GM19328 (cell line): Measurements from ENCODE around the gene COX10.
"Not testable (repeated sequence)": the region's sequence is repeated elsewhere in the genome, so short reads cannot be mapped to it uniquely, and the experiment has no call there.

Source experiments
- ATAC-seq: cut with Tn5 transposase; IDR thresholded peaks from one replicate; pipeline ENCODE4 v1.9.1; 2021; ENCODE audit warnings: mild to moderate bottlenecking, moderate library complexity; ENCODE audit not compliant: unreplicated experiment

COX10 gene

DNA sequence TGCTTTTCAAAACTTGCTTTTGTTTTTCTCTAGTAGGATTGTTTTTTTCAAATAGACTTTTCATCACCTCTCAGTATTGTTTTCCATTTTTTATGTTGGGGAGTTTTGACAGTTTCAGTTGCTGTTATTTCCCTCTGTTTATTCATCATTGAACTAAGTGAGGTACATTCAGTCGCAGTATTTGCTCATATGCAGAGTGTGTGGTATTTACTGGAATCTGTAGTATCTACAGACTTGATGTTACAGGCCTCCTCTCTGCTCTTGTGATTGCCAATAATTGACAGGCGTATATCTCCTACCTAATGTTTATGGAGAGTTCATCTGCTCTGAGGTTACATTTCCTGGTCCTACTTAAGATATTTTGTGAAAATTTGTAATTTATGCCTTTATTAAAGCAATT, 49.6 kb downstream of the COX10 start:
- ATAC-seq = no peak

DNA sequence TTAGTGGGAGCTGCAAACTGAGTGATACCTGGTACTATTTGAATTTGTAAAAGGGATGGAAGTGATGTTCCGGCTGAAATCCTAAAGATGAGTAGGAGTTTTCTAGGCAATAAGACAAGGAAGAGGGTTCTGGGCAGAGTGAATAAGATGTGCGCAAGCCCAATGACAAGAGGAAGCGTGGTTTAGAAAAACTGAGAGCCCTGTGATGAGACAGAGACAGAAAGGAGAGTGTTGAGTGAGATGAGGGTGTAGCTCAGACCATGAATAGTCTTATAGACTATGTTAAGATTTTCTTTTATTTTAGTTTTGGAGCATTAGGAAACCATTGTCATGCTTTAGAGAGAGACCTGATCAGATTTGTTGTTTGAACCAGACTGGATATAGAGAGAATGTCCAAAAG, 50.2 kb downstream of the COX10 start:
- no peak for ATAC-seq

DNA sequence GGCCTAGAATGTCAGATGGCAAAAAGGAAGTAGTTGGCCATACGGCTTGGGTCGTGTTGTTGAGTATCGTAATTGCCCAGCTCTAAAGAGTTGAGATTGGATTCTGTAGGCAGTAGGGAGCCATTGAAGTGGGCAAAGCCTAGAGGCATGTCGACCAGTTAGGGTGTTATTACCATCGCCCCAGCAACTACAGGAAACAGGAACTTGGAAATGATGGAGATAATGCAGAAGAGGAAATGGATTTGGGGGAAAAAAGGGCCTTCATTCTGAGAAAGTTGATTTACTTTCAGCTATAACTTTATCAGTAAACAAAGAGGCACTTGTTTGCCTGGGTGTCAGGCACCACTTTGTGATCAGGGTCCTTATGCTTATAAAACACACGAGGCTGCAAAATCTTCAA, 52.6 kb downstream of the COX10 start:
- ATAC-seq = no peak

DNA sequence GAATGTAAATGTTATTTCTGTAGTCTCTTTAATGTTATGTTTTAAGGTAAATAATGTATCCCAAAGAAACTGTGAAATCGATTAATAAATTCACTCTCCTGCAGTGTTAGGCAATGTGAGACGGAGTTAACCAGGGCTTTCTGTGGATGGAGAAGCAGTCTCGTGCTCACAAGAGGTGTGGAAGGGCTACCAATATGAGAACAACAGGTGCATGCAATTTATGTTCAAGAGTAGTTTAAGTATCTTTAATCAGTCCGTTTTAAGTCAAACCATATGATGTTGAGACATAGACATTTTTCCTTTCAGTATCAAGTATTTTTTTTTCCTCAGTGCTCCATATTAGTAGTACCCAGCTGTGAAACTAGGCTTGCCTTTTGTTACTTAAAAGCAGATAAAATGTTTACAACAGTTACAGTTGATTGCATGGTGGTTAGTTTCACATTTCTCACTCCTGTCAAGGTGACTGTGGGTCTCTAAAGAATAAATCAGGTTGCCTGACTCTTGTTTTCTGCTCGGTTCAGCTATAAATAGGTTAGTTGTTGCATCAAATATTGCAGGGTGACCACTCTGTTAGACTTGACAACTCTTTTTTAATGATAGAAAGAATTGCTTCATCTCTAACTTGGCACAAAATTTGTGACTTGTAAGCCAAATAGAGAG, 54.4 kb downstream of the COX10 start:
- no peak for ATAC-seq

DNA sequence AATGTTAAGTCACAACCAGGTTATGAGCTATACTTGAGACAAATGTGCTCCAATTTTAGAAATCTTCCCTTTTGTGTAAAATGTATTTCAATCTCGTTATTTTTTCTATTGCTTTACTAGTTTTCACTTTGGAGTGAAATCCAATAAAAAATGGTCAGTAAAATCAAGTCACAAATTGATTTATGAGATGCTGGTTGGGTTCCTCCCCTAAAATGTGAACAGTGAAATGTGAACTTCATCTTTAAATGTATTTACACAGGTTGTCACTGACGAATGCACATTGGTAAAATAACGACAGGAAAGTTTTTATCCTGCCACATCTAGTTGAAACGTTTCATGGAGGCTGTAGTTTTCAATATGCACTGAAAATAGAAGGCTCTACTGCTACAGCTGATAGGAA, 55.5 kb downstream of the COX10 start:
- no peak for ATAC-seq

DNA sequence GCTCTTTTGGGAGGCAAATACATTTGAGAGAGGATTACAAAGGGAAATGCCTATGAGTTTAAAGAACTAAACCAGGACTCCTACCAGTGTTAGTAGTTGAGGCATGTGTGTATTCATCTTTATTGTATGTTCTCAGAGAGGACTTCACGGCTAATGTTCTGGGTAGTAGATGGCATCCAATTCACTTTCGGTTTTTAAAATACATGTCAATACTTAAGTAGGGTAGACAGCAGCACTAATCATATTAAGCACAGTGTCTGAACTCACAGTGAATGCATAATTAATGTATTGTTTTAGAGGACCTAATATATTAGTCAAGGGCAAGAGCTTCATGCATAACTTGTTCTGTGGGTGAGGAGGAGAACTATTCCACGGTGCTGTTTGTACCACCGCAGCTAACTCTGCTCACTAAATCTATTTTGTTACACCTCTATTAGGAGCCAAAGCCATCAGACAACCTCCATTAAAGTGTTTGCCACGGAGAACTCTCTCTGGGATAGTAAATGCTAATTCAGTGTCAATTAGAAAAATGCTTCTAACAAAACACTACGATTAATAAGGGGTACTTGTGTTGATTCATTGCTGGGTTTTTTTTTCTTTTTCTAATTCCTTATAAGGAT, 56.3 kb downstream of the COX10 start:
- ATAC-seq = no peak

DNA sequence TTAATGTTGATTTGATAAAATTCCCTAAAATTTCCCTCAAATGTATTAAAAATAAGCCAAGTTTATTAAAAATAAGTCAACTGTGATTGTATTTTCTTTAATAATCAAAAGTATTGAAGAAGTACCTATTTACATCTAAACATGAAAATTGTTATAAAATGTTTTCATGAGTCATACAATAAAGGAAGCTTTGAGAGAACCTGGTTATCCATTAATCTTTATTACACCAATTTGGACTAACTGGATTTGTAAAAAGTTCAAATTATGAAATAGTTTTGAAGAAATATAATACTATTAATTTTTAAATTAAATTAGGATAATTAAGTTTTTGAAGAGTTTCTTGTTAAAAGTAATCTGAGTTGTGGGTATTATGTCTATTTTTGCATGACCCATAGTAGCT, 63.8 kb downstream of the COX10 start:
- ATAC-seq = no peak

DNA sequence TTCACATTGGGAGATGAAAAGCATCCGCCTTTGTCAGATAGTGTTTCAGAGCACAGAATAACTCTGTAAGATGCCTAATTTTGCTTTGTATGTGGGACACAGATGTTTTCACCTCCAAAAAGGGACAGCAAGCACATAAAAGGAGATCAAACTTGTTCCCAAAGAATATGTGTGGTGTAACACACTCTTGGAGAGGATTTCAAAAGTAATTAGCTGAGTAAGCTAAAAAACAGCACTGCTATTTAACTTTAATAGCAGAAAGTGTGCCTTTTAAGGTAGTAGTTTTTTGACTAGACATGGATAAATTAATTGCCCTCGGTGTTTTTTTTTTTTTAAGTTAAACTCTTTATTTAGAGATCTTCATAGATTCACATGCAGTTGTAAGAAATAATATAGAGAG, 65.2 kb downstream of the COX10 start:
- no peak for ATAC-seq

DNA sequence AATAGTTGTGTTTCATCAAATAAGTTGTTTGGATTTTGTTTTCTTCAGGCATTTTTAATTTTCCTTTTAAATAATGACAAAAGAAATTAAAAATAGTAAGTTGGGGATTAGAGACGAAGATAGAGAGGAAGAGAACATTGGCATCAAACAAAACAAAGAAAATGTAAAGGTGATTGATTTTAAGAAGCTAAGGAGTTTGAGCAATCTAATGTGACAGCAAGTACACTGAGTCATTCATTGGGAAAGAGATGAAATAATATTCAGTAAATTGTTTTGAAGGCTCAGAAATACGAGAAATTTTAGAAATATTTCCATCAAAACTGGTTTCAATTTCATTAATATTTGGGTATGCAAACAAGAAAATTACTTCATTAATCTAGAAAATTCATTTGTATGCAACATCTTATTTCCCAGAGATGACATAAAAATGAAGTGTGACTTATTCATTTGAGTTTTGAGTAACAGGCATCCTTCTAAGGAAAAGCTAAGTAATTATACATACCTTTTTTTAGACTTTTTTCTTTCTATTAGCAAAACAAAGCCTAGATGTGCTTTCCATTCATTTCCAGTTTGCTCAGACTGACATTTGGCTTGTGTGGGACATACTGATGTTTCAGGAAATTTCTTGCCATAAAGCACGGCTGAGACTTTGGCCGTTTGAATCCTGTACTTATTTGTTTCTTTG, 66.7 kb downstream of the COX10 start:
- ATAC-seq = no peak

DNA sequence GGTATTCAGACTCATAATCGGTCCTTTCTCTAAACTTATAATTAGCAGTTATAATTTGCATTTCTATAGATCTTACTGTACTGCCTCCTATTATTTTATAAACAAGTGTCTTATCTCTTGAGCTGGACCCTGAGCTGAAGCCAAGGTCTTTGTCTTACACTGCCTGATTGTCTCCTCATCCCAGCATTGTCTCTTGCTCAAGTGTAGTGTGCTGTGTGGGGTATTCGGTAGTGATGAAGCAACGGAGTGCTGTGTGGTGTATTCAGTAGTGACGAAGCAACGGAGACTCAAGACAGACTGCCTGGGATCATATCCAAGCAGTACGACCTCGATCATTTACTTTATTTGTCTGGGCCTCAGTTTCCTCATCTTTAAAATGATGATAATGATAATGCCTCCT, 69.3 kb downstream of the COX10 start:
- no peak for ATAC-seq

DNA sequence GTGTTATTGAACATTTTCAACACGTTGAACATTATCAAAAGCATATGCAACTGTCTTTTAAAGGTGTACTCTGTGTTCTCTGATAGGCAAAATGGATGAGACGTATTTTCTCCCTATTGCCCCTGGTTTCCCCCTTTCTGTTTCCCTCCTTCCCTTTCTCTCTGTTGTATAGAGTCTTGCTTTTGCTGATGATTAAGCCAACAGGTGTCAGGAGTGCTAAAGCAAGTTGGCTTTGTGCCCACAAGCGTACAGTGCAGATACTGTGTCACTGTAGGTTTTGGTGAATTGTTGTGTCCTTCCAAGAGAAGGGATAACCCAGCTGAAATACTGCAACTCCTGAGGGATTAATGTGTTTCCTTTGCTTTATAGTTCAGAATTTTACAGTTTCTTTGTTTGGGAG, 74.4 kb downstream of the COX10 start:
- no peak for ATAC-seq

DNA sequence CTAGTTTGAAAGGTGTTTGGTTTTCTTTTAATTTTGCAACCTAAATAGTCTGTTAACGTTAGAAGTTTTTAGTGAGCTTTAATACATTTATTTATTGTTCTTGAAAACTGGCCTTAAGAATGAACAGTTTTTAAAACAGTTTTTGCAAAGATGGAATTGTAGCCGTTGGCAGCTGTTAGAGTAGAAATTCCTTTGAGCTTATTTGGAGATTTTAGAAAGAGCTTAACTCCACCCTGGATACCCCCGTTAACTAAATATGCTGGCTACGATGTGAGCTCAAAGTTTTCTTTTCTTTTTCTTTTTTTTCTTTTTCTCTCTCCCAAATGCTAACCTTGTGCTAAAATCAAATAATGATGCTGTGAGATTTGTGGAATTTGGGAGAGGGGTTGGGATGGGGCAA, 75.2 kb downstream of the COX10 start:
- ATAC-seq = no peak

DNA sequence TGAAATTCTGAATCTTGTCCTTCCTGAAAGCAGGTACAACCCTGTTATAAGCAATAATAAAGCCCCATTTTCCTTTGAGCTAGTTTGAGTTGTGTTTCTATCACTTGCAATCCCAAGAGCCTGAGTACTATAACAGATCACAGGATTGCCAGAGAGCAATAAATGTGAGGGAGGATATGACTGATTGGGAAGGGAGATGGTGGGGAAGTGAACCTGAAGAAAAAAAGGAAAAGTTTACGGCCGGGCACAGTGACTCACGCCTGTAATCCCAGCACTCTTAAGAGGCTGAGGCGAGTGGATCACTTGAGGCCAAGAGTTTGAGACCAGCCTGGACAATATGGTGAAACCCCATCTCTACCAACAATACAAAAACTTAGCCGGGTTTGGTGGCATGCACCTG, 80.4 kb downstream of the COX10 start:
- ATAC-seq = no peak

DNA sequence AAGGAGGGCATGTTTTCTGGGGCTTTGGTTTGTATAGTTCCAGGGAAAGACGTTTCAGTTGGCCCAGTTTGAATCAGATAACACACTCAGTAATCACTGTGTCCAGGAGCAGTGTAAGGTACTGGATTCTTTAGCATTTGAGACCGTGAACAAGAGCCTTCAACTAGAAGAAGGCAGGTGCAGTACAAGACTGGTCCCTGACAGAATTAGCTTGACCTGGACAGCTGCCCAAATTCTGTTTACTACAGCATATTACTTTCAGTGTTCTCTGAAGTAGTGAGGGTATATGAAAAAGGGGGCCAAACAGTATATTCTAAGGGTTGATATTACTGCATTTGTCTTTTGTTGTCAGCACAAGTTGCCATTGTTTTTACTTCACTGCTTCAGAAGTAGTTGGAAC, 81.3 kb downstream of the COX10 start:
- ATAC-seq = no peak

DNA sequence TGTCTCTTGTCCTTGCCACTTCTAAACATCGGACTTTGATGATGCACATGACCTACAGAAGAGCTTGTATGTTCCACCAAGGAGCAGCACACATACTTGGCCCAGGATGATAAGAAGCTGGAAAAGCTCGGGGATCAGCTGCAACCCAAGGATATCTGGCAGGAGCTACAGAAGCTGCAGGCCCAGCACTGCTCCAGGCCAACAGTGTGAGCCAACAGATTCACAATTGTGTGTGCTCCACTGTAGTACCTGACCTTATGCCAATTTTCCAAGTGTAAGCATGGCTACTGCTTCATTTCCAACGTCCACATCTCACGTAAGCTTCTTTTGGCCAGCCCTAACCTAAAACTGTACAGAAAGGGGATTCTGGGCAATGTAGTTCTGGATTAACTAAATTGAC, 83.4 kb downstream of the COX10 start:
- ATAC-seq = no peak

DNA sequence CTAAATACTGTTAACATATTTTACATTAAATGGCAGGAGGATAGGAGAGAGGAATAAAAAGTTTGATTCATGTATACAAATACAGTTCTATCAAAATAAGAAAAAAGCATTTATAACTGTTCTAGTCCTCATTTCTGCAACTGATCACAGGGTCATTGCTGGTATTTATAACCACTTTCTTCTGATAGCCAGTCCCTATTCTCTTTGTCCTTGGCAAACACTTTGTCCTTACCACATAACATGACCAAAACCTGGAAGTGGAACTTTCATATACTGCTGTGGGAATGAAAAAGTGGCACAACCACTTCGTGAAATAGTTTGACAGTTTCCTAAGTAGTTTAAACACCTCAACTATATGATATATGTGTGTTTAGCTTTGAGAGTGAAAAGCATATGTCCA, 84.1 kb downstream of the COX10 start:
- no peak for ATAC-seq

DNA sequence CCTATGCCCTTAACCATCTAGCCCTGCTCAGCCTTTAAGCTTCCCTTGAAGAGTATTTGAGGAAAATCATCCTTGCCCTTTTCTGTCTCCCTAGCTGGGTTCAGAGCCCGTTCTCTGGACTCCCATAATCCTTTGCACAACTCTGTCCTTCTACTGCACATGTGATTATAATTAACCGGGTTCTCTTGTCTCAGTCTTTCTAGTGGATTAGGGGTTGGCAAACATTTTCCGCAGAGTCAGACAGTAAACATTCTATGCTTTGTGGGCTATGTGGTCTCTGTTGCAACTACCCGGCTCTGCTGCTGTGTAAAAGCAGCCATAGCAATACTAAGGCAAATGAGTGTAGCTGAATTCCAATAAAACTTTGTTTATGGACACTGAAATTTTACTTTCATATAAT, 87.4 kb downstream of the COX10 start:
- no peak for ATAC-seq

DNA sequence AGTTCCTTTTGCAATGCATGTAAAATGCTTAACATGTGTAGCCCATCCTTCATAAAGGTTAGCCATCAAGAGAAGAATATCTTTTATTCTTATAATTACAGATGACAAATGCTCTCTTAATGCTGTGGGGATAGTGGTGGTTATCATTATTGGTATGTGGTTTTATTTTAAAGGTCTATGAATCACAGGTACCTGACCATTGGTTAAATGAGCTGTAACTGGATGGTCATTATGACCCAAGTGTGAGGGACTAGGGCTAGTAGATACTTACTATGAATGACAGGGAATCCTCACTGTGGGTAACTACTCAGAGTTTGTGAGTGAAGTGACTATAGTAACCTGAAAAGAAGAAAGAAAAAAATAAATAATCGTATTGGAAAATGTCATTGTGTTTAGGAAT, 88.5 kb downstream of the COX10 start:
- ATAC-seq = no peak

DNA sequence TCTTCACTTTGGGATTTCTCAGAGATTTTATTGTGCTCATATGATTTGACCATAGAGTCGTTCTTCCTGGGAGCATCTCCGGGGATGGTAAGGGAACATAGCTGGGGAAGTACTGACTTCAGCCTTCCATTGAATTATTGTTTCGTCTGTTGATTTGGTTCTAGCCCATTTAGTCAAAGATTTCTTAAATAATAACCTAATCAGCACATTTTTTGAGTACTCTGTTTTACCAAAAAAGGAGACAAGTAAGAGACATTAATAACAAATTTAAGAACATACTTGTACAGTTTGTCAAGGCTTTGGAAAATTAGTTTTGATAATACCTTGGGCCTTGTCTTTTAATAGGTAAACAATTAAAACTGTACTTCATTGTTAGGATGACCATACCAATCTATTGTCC, 89.4 kb downstream of the COX10 start:
- no peak for ATAC-seq

DNA sequence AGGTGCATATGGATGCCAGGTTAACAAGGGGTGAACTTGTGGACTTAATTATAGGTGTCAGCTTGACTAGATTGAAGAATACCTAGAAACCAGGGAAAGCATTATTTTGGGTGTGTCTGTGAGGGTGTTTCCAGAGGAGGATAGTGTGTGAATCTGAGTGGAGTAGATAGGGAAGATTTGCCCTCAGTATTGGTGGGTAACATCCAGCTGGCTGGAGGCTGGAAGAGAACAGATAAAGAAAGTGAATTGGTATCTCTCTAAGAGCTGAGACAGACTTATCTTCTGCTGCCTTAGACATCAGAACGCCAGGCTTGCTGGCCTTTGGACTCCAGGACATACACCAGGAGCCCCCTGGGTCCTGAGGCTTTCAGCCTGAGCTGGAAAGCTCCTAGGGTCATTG, 92.1 kb downstream of the COX10 start:
- no peak for ATAC-seq

DNA sequence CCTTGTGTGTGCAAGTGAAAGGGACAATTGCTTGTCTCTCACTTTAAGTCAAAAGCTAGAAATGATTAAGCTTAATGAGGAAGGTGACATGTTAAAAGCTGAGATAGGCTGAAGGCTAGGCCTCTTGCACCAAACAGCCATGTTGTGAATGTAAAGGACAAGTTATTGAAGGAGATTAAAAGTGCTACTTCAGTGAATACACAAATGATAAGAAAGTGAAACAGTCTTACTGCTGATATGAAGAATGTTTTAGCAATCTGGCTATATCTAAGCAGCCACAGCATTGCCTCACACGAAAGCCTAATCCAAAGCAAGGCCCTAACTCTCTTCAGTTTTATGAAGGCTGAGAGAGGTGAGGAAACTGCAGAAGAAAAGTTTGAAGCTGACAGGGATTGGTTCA, 96.3 kb downstream of the COX10 start:
- ATAC-seq = no peak

DNA sequence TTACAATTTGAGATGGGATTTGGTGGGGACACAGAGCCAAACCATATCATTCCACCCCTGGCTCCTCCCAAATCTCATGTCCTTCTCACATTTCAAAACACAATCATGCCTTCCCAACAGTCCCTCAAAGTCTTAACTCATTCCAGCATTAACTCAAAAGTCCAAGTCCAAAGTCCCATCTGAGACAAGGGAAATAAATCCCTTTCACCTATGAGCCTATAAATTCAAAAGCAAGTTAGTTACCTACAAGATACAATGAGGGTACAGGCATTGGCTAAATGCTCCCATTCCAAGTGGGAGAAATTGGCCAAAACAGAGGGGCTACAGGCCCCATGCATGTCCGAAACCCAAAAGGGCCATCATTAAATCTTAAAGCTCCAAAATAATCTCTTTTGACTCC, 98.5 kb downstream of the COX10 start:
- not testable (repeated sequence) for ATAC-seq

DNA sequence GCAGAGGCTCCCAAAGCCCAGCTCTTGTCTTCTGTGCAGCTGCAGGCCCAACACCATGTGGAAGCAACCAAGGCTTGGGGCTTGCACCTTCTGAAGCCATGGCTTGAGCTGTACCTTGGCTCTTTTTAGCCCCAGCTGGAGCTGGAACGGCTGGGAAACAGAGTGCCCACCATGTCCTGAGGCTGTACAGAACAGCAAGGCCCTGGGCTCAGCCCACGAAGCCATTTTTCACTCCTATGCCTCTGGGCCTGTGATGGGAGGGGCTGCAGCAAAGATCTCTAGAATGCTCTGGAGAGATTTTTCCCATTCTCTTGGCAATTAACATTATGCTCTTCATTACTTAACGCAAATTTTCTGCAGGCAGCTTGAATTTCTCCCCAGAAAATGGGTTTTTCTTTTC, 99.3 kb downstream of the COX10 start:
- no peak for ATAC-seq
